GM12878 (cell line): Measurements from ENCODE around the gene N4BP3.
A peak's percentile ranks its signal among the peaks of the same experiment; 100 is the strongest.

Source experiments
- BHLHE40 ChIP-seq, 2 experiments: fragments of 450-650 bp in 1 of 2; IDR thresholded peaks; 2 replicates each; pipeline ENCODE4 v1.6.1; 2011 to 2017; ENCODE audit warnings: low read depth in 2 of 2, borderline replicate concordance in 1 of 2, improper control_type of control experiment in 1 of 2, low read length in 1 of 2, mild to moderate bottlenecking in 1 of 2
- BRCA1 ChIP-seq: IDR thresholded peaks from 2 replicates; pipeline ENCODE4 v1.6.1; 2011; ENCODE audit warnings: low read depth, low read length, improper control_type of control experiment
- EP300 ChIP-seq, 2 experiments: fragments of 150-350 bp in 1 of 2; IDR thresholded peaks; 2 replicates each; pipeline ENCODE4 v1.6.1; 2011 to 2012; ENCODE audit warnings: low read depth in 2 of 2, low read length in 2 of 2, borderline replicate concordance in 1 of 2, improper control_type of control experiment in 1 of 2, inconsistent platforms in 1 of 2; ENCODE audit not compliant: control insufficient read depth in 1 of 2
- EZH2 ChIP-seq: IDR thresholded peaks from 2 replicates; pipeline ENCODE4 v1.6.1; 2012; ENCODE audit warnings: low read depth, mild to moderate bottlenecking, control low read depth, inconsistent platforms, low read length, borderline replicate concordance; ENCODE audit not compliant: control insufficient read depth
- FOXK2 ChIP-seq: fragments of 450-650 bp; IDR thresholded peaks from 2 replicates; pipeline ENCODE4 v1.6.1; 2017; ENCODE audit warnings: mild to moderate bottlenecking, moderate library complexity
- POLR2A ChIP-seq: IDR thresholded peaks from 2 replicates; pipeline ENCODE4 v1.6.1; 2011; ENCODE audit warnings: low read depth, mild to moderate bottlenecking, low read length
- POLR2AphosphoS5 ChIP-seq: IDR thresholded peaks from 2 replicates; pipeline ENCODE4 v1.6.1; 2011; ENCODE audit warnings: mild to moderate bottlenecking, low read length, inconsistent platforms
- RAD51 ChIP-seq: fragments of 450-650 bp; IDR thresholded peaks from 2 replicates; pipeline ENCODE4 v1.6.1; 2016; ENCODE audit warnings: moderate library complexity, mild to moderate bottlenecking, inconsistent platforms
- STAT3 ChIP-seq: IDR thresholded peaks from 2 replicates; pipeline ENCODE4 v1.6.1; 2011; ENCODE audit warnings: low read depth, low read length, improper control_type of control experiment
- ZBED1 ChIP-seq: IDR thresholded peaks from 2 replicates; pipeline ENCODE4 v1.6.1; 2016; ENCODE audit warnings: borderline replicate concordance
- ZZZ3 ChIP-seq: IDR thresholded peaks from 2 replicates; pipeline ENCODE4 v1.6.1; 2011; ENCODE audit warnings: low read depth; ENCODE audit not compliant: control insufficient read depth, insufficient read length
- TF ChIP-seq, protein P1 (sequence below), 3 experiments: IDR thresholded peaks in 2 of 3; conservative IDR thresholded peaks in 1 of 3; 2 replicates each; pipeline ENCODE4 v1.5.1; 2011; ENCODE audit warnings: low read depth in 3 of 3, low read length in 3 of 3, mild to moderate bottlenecking in 3 of 3, control low read depth in 2 of 3, moderate library complexity in 2 of 3, inconsistent platforms in 1 of 3, mixed read lengths in 1 of 3; ENCODE audit not compliant: control insufficient read depth in 2 of 3, insufficient read depth in 1 of 3; ENCODE audit errors: extremely low read depth in 1 of 3
- TF ChIP-seq, protein P2 (sequence below): IDR thresholded peaks from 2 replicates; pipeline ENCODE4 v1.6.1; 2011; ENCODE audit warnings: low read depth, mild to moderate bottlenecking, low read length, moderate library complexity, borderline replicate concordance; ENCODE audit errors: extremely low read depth

DNA sequence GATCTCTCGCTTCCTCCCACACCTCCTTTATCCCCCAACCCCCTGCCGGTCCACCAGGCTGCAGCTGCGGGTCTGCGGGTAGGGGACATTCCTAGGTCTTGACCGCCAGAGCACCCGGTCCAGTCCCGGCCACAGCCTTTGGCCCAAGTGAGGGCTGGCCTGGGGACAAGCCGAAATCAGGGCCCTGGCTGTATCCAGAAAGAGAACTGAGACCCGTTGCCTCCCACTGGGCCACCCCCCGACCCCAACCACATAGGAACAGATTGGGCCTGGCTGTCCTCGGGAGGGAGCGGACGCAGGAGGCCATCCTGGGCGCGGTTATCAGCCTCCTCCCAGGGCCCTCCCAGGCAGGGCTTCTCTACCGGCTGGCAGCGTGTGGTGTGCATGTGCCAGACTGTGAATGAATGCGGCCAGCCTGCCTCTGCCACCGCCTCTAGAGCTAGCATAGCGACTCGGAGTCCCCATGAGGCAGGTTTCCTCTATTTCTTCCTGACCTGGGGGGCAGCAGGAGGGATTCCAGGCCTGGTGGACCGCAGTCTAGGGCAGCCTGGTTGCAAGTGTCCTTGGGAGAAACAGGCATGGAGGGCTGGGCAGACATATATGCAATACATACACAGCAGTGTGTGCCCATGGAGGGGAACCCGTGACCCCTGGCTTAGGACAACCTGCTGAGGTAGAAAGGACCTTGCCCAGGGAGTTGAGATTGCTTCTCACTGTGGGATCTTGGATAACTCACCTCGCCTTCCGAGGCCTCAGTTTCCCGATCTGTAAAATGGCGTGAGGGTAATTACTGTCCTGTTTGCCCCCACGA, 1.2 kb downstream of the N4BP3 start:
- TF ChIP-seq EZH2 (no peak), BRCA1 (no peak), POLR2A (no peak), ZBED1 (no peak), STAT3 (no peak), EP300 (IDR thresholded peaks at IDR 0.05; ENCODE audit: borderline replicate concordance in 1 of 2, control insufficient read depth in 1 of 2, low read depth in 2 of 2, low read length in 2 of 2) (no peak), BHLHE40 (IDR thresholded peaks at IDR 0.05; ENCODE audit: borderline replicate concordance in 1 of 2, low read depth in 2 of 2, low read length in 1 of 2) (peak in 1 of 2 experiments; percentile 36; a peak in 1 of 4 replicates), POLR2AphosphoS5 (no peak), ZZZ3 (no peak), FOXK2 (no peak), RAD51 (no peak)
- TF ChIP-seq, protein P1, sequence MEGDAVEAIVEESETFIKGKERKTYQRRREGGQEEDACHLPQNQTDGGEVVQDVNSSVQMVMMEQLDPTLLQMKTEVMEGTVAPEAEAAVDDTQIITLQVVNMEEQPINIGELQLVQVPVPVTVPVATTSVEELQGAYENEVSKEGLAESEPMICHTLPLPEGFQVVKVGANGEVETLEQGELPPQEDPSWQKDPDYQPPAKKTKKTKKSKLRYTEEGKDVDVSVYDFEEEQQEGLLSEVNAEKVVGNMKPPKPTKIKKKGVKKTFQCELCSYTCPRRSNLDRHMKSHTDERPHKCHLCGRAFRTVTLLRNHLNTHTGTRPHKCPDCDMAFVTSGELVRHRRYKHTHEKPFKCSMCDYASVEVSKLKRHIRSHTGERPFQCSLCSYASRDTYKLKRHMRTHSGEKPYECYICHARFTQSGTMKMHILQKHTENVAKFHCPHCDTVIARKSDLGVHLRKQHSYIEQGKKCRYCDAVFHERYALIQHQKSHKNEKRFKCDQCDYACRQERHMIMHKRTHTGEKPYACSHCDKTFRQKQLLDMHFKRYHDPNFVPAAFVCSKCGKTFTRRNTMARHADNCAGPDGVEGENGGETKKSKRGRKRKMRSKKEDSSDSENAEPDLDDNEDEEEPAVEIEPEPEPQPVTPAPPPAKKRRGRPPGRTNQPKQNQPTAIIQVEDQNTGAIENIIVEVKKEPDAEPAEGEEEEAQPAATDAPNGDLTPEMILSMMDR (IDR thresholded peaks at IDR 0.05 in 2 of 3, conservative IDR thresholded peaks at IDR 0.05 in 1 of 3; ENCODE audit: control insufficient read depth in 2 of 3, extremely low read depth in 1 of 3, insufficient read depth in 1 of 3, low read depth in 3 of 3, low read length in 3 of 3) = no peak
- TF ChIP-seq, protein P2, sequence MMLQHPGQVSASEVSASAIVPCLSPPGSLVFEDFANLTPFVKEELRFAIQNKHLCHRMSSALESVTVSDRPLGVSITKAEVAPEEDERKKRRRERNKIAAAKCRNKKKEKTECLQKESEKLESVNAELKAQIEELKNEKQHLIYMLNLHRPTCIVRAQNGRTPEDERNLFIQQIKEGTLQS = no peak
